Mammary epithelial cell (primary cell): ENCODE measurements around the gene ARHGEF25.

Experiments used
- EZH2 ChIP-seq: IDR thresholded peaks from 2 replicates; pipeline ENCODE4 v1.6.1; 2012; ENCODE audit warnings: low read length, inconsistent platforms, borderline replicate concordance
- TF ChIP-seq, protein P1 (sequence below), 2 donors: IDR thresholded peaks in 1 of 2; conservative IDR thresholded peaks in 1 of 2; 2 replicates each; pipeline ENCODE4 v1.5.1; 2011 to 2012; ENCODE audit warnings: inconsistent platforms in 2 of 2, low read length in 2 of 2, mild to moderate bottlenecking in 2 of 2, control low read depth in 1 of 2, low read depth in 1 of 2; ENCODE audit not compliant: insufficient read depth in 1 of 2; ENCODE audit errors: extremely low read depth in 1 of 2

DNA sequence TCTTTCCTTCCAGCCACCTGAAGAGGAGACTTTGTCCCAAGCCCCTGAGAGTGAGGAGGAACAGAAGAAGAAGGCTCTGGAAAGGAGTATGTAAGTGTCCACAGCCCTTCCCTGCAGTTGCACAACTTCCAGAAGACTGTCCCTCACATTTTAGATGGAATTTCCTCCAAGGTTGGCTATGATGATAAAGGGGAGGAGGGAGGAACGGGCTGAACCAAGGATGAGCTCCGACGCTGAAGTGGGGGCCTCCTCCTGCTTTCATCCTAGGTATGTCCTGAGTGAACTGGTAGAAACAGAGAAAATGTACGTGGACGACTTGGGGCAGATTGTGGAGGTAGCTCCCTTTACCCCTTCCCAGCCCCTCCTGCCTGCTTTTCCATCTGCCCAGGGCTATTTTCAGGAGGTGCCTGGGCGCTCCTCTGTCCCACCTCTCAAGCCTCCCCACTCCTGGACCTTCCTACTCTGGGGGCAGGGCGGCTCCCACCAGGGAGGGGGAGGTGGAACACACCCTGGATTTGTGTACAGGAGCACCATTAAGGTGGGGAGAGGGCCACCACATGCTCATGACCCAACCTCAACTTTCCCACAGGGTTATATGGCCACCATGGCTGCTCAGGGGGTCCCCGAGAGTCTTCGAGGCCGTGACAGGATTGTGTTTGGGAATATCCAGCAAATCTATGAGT lies 2.3 kb downstream of the ARHGEF25 start:
- TF ChIP-seq, protein P1, sequence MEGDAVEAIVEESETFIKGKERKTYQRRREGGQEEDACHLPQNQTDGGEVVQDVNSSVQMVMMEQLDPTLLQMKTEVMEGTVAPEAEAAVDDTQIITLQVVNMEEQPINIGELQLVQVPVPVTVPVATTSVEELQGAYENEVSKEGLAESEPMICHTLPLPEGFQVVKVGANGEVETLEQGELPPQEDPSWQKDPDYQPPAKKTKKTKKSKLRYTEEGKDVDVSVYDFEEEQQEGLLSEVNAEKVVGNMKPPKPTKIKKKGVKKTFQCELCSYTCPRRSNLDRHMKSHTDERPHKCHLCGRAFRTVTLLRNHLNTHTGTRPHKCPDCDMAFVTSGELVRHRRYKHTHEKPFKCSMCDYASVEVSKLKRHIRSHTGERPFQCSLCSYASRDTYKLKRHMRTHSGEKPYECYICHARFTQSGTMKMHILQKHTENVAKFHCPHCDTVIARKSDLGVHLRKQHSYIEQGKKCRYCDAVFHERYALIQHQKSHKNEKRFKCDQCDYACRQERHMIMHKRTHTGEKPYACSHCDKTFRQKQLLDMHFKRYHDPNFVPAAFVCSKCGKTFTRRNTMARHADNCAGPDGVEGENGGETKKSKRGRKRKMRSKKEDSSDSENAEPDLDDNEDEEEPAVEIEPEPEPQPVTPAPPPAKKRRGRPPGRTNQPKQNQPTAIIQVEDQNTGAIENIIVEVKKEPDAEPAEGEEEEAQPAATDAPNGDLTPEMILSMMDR (conservative IDR thresholded peaks at IDR 0.05 in 1 of 2, IDR thresholded peaks at IDR 0.05 in 1 of 2; ENCODE audit: extremely low read depth in 1 of 2, insufficient read depth in 1 of 2, low read depth in 1 of 2, low read length in 2 of 2): no peak
- no peak for TF ChIP-seq EZH2
